Urinary bladder (tissue), 4 donors: ENCODE measurements around the gene IFT27. TPM values are rescaled to one million over a fixed set of nuclear protein-coding genes. Genes with fewer than 3 reads are reported as not detected.
"Not testable (repeated sequence)": the region's sequence is repeated elsewhere in the genome, so short reads cannot be mapped to it uniquely, and the experiment has no call there.

Experiments
- DNase-seq: peaks from one replicate; pipeline ENCODE4 v3.0.0-alpha.2; 2015; ENCODE audit errors: extremely low spot score
- H3K27ac ChIP-seq: one replicate; pipeline ENCODE4 v1.5.1; 2013; ENCODE audit warnings: low read depth, mild to moderate bottlenecking, moderate library complexity
- H3K36me3 ChIP-seq: one replicate; pipeline ENCODE4 v1.6.1; 2013; ENCODE audit warnings: mild to moderate bottlenecking, moderate library complexity; ENCODE audit not compliant: insufficient read depth
- H3K4me1 ChIP-seq: one replicate; pipeline ENCODE4 v1.6.1; 2013; ENCODE audit warnings: mild to moderate bottlenecking, moderate library complexity; ENCODE audit not compliant: insufficient read depth
- H3K4me3 ChIP-seq: one replicate; pipeline ENCODE4 v1.5.1; 2013; ENCODE audit warnings: low read depth, low read length
- WGBS: extraction: QIAGEN DNeasy Blood & Tissue Kit; methylation state at CpG from one replicate; pipeline ENCODE4 v1.1.7; 2013; 5-methylcytosine and 5-hydroxymethylcytosine counted together
- polyA plus RNA-seq: library from polyadenylated mRNA; stranded (reverse); fragments of 200-250 nt; gene quantifications from one replicate; pipeline ENCODE4 v1.2.3, GENCODE V29; 2013
- total RNA-seq: library from RNA; depleted of rRNA; stranded (reverse); fragments of >200 nt; gene quantifications from one replicate; pipeline ENCODE4 v1.2.3, GENCODE V29; 2014
- donor health status: healthy with polysubstance abuse.
- donor health status: healthy.

Gene IFT27
- total and polyA plus RNA-seq, 2 donors: 20.2 to 27.2 TPM

GRCh38 chr22:36756031-36756430 is 19.9 kb downstream of the IFT27 start:
- H3K4me3 ChIP-seq: no peak overlapping the region
- H3K36me3 ChIP-seq: no peaks in the 10 kb centered on the region
- no peak for DNase-seq
- 68% methylated on average over 7 of the region's 7 CpGs for WGBS
- no peak overlapping the region for H3K27ac ChIP-seq
- H3K4me1 ChIP-seq: no peaks in the 10 kb centered on the region

DNA sequence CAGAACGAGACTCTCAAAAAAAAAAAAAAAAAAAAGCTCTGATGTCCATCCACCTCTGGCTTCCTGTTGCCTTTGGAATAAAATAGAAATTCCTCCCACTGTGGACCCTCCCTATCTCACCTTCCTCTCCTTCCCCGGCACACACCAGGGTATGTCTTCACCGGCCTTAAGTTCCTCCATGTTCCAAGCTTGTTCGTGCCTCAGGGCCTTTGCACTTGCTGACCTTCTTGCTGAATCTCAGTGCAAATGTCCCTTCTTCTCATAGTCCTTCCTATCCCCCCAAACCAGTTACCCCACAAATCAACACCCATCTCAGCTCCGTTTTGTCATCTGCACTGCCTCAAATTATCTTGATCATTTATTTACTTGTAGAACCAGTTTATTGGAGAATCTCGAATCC is 20.6 kb downstream of the IFT27 start:
- no peak for DNase-seq
- Histone ChIP-seq H3K27ac (no peak overlapping the region), H3K36me3 (no peaks in the 10 kb centered on the region), H3K4me1 (no peaks in the 10 kb centered on the region), H3K4me3 (no peak overlapping the region)
- 78% methylated on average over 6 of the region's 6 CpGs for WGBS

- H3K4me1 ChIP-seq, H3K4me3 ChIP-seq, H3K36me3 ChIP-seq, DNase-seq, H3K27ac ChIP-seq: not testable (repeated sequence)
- 92% methylated on average over 9 of the region's 9 CpGs for WGBS
These were observed 21.0 kb downstream of the IFT27 start for GRCh38 chr22:36754881-36755280.

DNA sequence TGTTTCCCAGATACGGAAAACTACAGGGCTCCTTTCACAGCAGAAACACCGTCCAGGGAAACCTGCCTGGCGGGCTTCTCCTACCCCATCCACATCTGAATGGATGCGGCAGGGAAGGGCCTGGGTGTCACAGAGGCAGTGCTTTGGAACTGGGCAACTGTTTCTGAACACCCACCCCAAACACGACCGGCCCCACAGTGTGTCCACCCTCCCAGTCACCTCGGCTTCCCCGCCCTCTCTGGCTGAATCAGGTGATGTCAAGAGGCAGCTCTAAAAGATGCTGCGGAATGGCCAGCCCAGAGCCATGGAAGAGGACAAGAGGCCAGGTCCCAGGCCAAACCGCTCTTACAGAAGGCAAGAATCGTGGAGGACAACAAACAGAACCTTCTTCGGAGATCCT is 22.0 kb downstream of the IFT27 start:
- DNase-seq: no peak
- Histone ChIP-seq H3K27ac (no peak overlapping the region), H3K4me1 (no peaks in the 10 kb centered on the region), H3K4me3 (no peak overlapping the region), H3K36me3 (no peaks in the 10 kb centered on the region)
- WGBS: 80% methylated on average over 12 of the region's 12 CpGs

- Histone ChIP-seq H3K4me1 (no peaks in the 10 kb centered on the region), H3K4me3 (no peak overlapping the region), H3K36me3 (no peaks in the 10 kb centered on the region), H3K27ac (no peak overlapping the region)
- no peak for DNase-seq
- 73% methylated on average over 4 of the region's 4 CpGs for WGBS
These were observed 22.7 kb downstream of the IFT27 start for GRCh38 chr22:36753120-36753802.

GRCh38 chr22:36746375-36746970 is 29.4 kb downstream of the IFT27 start:
- 61% methylated on average over 11 of the region's 11 CpGs for WGBS
- Histone ChIP-seq H3K36me3 (no peaks in the 10 kb centered on the region), H3K27ac (no peak overlapping the region), H3K4me1 (no peaks in the 10 kb centered on the region), H3K4me3 (no peak overlapping the region)
- no peak for DNase-seq

DNA sequence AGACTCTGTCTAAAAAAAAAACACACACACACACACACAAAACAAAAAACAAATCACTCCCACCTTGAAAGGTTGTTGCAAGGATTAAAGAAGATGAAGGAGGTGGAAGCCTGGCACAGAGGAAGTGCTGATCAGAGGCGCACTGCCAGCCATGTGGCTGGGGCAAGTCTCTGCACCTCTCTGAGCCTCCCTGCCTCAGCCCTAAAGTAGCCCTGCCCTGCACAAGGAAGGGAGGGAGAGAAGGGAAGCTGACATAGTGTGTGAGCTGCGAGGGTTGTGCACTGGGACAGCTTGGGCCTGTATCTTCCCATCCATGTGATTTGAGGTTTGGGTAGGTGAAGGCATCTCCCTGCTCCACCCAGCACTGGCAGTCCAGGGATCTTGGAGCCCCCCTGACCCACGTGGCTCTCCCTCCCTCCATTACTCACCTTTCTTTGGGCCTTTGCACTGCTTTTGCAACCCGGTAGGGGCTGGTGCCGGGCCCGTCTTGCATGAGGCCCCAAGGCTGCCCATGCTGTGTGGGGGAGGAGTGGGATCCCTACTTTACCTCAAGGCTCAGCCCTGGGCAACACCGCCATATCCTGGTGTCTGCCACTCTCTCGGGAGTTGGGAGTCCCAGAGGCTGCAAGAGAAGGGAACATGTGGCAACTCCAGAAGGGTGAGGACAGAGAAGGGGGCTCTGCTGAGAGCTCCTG is 30.5 kb downstream of the IFT27 start:
- no peak overlapping the region for H3K4me3 ChIP-seq
- H3K27ac ChIP-seq: no peak overlapping the region
- 66% methylated on average over 8 of the region's 8 CpGs for WGBS
- DNase-seq: no peak
- H3K4me1 ChIP-seq: no peaks in the 10 kb centered on the region
- H3K36me3 ChIP-seq: no peaks in the 10 kb centered on the region

- H3K4me1 ChIP-seq: no peaks in the 10 kb centered on the region
- no peak overlapping the region for H3K27ac ChIP-seq
- WGBS: 91% methylated on average over 13 of the region's 13 CpGs
- DNase-seq: no peak
- H3K36me3 ChIP-seq: no peaks in the 10 kb centered on the region
- H3K4me3 ChIP-seq: no peak overlapping the region
These were observed 31.1 kb downstream of the IFT27 start for GRCh38 chr22:36744791-36745190.

DNA sequence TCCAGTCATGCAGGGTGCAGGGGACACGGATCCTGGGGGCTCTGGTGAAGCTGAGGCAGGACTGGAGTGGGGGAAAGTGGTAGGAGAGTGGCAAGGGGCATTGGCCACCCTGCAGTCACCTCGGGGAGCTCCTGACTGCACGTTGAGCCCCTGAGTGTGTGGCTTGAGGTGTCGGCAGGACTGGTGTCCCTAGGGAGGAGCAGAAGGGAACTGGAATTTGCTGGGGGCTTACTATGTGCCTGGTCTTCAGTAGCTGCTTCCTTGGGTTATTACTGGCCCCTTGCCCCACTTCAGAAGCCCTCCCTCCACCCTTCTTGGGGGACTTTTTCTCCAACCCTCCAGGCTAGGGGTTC is 31.5 kb downstream of the IFT27 start:
- no peak overlapping the region for H3K27ac ChIP-seq
- WGBS: 53% methylated on average over 4 of the region's 4 CpGs
- H3K36me3 ChIP-seq: no peaks in the 10 kb centered on the region

DNA sequence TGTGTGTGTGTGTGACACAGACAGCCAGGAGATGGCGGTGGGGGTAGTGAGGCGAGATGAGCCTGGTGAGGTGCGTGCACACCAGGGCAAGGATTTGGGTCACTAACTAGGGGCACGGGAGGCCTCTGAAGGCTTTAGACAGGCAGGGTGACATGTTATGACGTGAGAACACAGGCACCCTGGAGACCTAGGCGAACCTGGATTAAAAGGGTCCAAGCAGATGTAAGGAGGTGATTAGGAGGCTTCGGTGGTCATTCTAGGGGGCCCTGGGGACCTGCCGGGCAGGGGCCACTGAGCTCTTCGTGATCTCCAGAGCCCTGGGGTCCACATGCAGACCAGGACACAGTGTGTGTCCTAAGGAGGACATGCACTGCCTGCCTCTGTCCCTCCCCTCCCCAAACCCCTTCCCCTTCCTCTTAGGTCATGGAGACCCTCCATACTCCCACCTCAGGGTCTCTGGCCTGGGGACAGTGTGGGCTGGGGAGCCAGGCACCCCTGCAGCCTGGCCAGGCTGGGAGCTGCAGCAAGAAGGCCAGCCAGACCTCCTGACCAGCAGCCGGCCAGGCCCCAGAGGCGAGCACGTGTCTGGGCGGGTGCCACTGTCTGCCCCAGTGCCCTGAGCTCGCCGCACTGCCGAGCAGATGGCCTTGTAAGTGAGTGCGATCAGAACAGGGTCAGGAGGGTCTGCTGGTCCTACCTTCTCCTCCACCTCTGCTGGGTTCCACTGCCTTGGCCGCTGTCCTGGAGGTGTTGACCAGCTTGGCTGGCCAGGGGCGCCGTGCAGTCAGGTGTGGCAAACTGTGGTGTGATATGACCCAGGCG is 32.1 kb downstream of the IFT27 start:
- Histone ChIP-seq H3K4me1 (no peaks in the 10 kb centered on the region), H3K4me3 (no peak overlapping the region), H3K36me3 (no peaks in the 10 kb centered on the region), H3K27ac (no peak overlapping the region)
- no peak for DNase-seq
- 68% methylated on average over 21 of the region's 21 CpGs for WGBS

More for the DNA sequence above, 31.5 kb downstream of the IFT27 start:
- no peak overlapping the region for H3K4me3 ChIP-seq
- H3K4me1 ChIP-seq: no peaks in the 10 kb centered on the region
- no peak for DNase-seq

- Histone ChIP-seq H3K4me3 (no peak overlapping the region), H3K27ac (no peak overlapping the region), H3K36me3 (no peaks in the 10 kb centered on the region), H3K4me1 (no peaks in the 10 kb centered on the region)
- 73% methylated on average over 4 of the region's 4 CpGs for WGBS
- no peak for DNase-seq
These were observed 32.9 kb downstream of the IFT27 start for GRCh38 chr22:36743011-36743410.

DNA sequence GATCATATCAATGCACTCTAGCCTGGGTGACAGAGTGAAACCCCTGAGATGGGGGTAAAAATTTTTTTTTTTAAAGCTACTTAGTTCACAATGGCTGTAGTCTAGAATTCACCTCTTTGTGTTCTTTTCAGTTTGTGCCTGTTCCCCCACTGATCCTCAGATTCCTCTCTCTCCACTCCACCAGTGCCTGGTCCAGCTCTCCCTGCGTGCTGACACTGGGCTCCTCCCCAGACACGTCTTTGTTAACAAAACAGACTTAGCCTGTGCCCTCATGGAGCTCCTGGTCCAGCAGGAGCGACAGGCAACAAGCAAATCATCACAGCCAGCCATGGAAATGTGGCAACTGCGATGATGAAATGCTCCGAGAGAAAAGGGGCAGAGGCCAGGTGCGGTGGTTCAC is 34.0 kb downstream of the IFT27 start:
- H3K4me1 ChIP-seq: no peaks in the 10 kb centered on the region
- H3K4me3 ChIP-seq: no peak overlapping the region
- H3K27ac ChIP-seq: no peak overlapping the region
- 57% methylated on average over 6 of the region's 6 CpGs for WGBS
- DNase-seq: no peak
- H3K36me3 ChIP-seq: no peaks in the 10 kb centered on the region

DNA sequence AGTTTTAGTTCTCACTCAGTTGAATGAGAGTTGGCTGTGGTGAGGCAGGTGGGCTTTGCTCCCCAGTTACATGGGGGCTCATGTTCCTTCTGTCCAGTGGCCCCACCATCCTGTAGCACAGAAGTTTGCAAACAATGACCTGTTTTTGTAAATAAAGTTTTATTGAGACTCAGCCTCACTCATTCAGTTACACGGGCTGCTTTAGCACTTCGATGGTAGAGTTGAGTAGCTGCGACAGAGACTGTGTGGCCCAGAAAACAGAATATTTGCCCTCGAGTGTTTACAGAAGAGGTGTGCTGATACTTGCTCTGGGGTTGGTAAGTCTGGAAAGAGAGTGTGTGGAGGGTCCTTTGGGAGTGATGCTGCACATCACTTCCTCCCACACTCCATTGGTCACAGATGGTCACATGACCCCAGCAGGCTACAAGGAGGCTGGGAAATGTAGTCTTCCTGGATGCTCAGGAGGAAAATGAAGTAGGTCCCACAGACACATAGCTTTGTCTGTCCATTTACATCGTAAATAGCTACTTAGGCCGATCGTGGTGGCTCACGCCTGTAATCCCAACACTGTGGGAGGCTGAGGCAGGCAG is 34.6 kb downstream of the IFT27 start:
- 82% methylated on average over 8 of the region's 8 CpGs for WGBS
- Histone ChIP-seq H3K36me3 (no peaks in the 10 kb centered on the region), H3K4me1 (no peaks in the 10 kb centered on the region), H3K27ac (no peak overlapping the region), H3K4me3 (no peak overlapping the region)
- no peak for DNase-seq
